Natural killer cell (primary cell): ENCODE data around the gene NOSTRIN. TPM values are rescaled to one million over a fixed set of nuclear protein-coding genes. Genes with fewer than 3 reads are reported as not detected.

ENCODE experiments used
- ATAC-seq, 3 donors: fragments of 150-1000 bp in 2 of 3; fragments of 200-7000 bp in 1 of 3; cut with Tn5 transposase; 1 replicate in 1 of 3; 2 replicates in 2 of 3; pipeline ENCODE4 v1.10.0; 2021; ENCODE audit warnings: mild to moderate bottlenecking in 2 of 3, moderate library complexity in 2 of 3
- DNase-seq, 2 donors: peaks; one replicate each; pipeline versions ENCODE4 v3.0.0 to v3.0.0-alpha.2; 2013 to 2021; ENCODE audit warnings: mixed read lengths in 1 of 2
- H3K27ac ChIP-seq: one replicate; pipeline ENCODE4 v1.5.1; 2013; ENCODE audit warnings: mild to moderate bottlenecking, low read length
- H3K27me3 ChIP-seq: one replicate; pipeline ENCODE4 v1.6.1; 2013; ENCODE audit warnings: low read length; ENCODE audit not compliant: control insufficient read depth, insufficient read depth
- H3K36me3 ChIP-seq: one replicate; pipeline ENCODE4 v1.6.1; 2013; ENCODE audit warnings: low read length; ENCODE audit not compliant: control insufficient read depth, insufficient read depth
- H3K4me1 ChIP-seq: one replicate; pipeline ENCODE4 v1.6.1; 2013; ENCODE audit warnings: low read length; ENCODE audit not compliant: control insufficient read depth, insufficient read depth
- H3K4me3 ChIP-seq: one replicate; pipeline ENCODE4 v1.5.1; 2013; ENCODE audit warnings: low read length
- H3K9me3 ChIP-seq: one replicate; pipeline ENCODE4 v1.6.1; 2013; ENCODE audit warnings: low read length; ENCODE audit not compliant: control insufficient read depth, insufficient read depth
- H3K27ac Mint-ChIP-seq, 2 donors: one replicate each; pipeline ENCODE4 v1.8.0; 2022; ENCODE audit warnings: mild to moderate bottlenecking in 2 of 2, mixed read lengths in 2 of 2, moderate library complexity in 1 of 2
- H3K27me3 Mint-ChIP-seq, 2 donors: one replicate each; pipeline ENCODE4 v1.8.0; 2022; ENCODE audit warnings: low read depth in 2 of 2, mixed read lengths in 2 of 2
- H3K36me3 Mint-ChIP-seq: one replicate; pipeline ENCODE4 v1.8.0; 2022; ENCODE audit warnings: mixed read lengths
- H3K4me1 Mint-ChIP-seq, 2 donors: one replicate each; pipeline ENCODE4 v1.8.0; 2022; ENCODE audit warnings: mixed read lengths in 2 of 2
- H3K4me3 Mint-ChIP-seq: one replicate; pipeline ENCODE4 v1.8.0; 2022; ENCODE audit warnings: mild to moderate bottlenecking, moderate library complexity, mixed read lengths
- H3K9me3 Mint-ChIP-seq, 2 donors: one replicate each; pipeline ENCODE4 v1.8.0; 2022; ENCODE audit warnings: mixed read lengths in 2 of 2
- CTCF ChIP-seq: fragments of 200-600 bp; IDR thresholded peaks from one replicate; pipeline ENCODE4 v1.8.0; 2022; ENCODE audit warnings: antibody characterized with exemption
- WGBS: methylation state at CpG from one replicate; pipeline ENCODE4 v1.1.7; 2013; ENCODE audit warnings: missing lambda C conversion rate; ENCODE audit not compliant: insufficient coverage; 5-methylcytosine and 5-hydroxymethylcytosine counted together
- intact Hi-C: fragments of 100-400 bp; cut with micrococcal nuclease; formaldehyde crosslinking; loops from one replicate; pipeline ENCODE4 v1.14.2; 2022
- total RNA-seq, 4 donors: library from RNA; stranded (reverse); fragments of 120-200 nt in 1 of 4; gene quantifications; one replicate each; pipeline versions ENCODE4 v1.2.3 to v1.2.4, GENCODE V29; 2013 to 2022

The NOSTRIN gene
- total RNA-seq, 3 donors from 2014 or later (not counting 1 experiment from before 2014, with no cell fraction given) = 0.18 TPM; not detected in 2

DNA sequence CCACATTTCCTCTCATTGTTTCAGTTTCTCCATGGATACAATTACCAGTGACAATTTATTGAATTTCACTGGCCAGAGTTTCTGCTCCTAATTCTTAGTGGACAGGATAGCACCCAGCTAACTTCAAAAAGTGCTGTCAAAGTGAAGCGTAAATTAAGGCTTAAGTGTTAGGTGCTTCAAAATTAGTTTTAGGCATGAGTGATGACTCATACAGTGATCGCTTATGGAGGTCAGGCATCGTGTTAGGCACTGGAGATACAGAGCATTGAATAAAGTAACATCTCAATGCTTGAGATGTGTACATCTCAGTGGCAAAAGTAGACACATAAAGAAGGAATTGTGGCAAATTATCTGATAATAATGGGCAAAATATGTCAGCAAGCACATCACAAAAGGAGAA is 40.8 kb downstream of the NOSTRIN start:
- intact Hi-C loops = no loop called here
- H3K27me3 ChIP-seq = no peaks in the 10 kb centered on the region
- Mint-ChIP-seq H3K4me3 (no peak overlapping the region), H3K9me3 (no peaks in the 10 kb centered on the region), H3K27me3 (peaks cover 0 to 7% of the 10 kb centered on the region in 2 donors), H3K4me1 (peaks cover 0 to 8% of the 10 kb centered on the region in 2 donors), H3K27ac (no peak overlapping the region), H3K36me3 (no peaks in the 10 kb centered on the region)
- WGBS = 81% methylated on average over 3 of the region's 3 CpGs
- no peak for TF ChIP-seq CTCF
- ATAC-seq (no peak), DNase-seq (no peak)
- no peaks in the 10 kb centered on the region for H3K9me3 ChIP-seq
- no peaks in the 10 kb centered on the region for H3K36me3 ChIP-seq
- H3K4me3 ChIP-seq = no peak overlapping the region
- H3K27ac ChIP-seq = no peak overlapping the region
- H3K4me1 ChIP-seq = no peaks in the 10 kb centered on the region

GRCh38 chr2:168848225-168848624 is 45.8 kb downstream of the NOSTRIN start:
- no peak for ATAC-seq
- H3K36me3 ChIP-seq = no peaks in the 10 kb centered on the region
- WGBS = 97% methylated on average over 3 of the region's 3 CpGs
- H3K4me1 Mint-ChIP-seq = peaks cover 8% of the 10 kb centered on the region in 2 donors
- no peaks in the 10 kb centered on the region for H3K4me1 ChIP-seq
- H3K4me3 ChIP-seq = no peak overlapping the region
- no peaks in the 10 kb centered on the region for H3K9me3 Mint-ChIP-seq
- H3K27me3 Mint-ChIP-seq = peaks cover 0 to 7% of the 10 kb centered on the region in 2 donors
- no peak for DNase-seq
- no peak overlapping the region for H3K27ac Mint-ChIP-seq
- H3K27ac ChIP-seq = no peak overlapping the region
- no peaks in the 10 kb centered on the region for H3K36me3 Mint-ChIP-seq
- no peaks in the 10 kb centered on the region for H3K27me3 ChIP-seq
- TF ChIP-seq CTCF = no peak
- no peak overlapping the region for H3K4me3 Mint-ChIP-seq
- no peaks in the 10 kb centered on the region for H3K9me3 ChIP-seq
- intact Hi-C loops = no loop called here

- no peak for TF ChIP-seq CTCF
- Mint-ChIP-seq H3K4me3 (no peak overlapping the region), H3K9me3 (no peaks in the 10 kb centered on the region), H3K27ac (no peak overlapping the region), H3K36me3 (no peaks in the 10 kb centered on the region), H3K4me1 (peaks cover 8% of the 10 kb centered on the region in 2 donors), H3K27me3 (peaks cover 0 to 7% of the 10 kb centered on the region in 2 donors)
- ATAC-seq (peak in 2 of 3 donors; percentile 62 to 70), DNase-seq (peak in 1 of 2 donors; percentile 13)
- intact Hi-C loops = no loop called here
- Histone ChIP-seq H3K27me3 (no peaks in the 10 kb centered on the region), H3K4me3 (no peak overlapping the region), H3K4me1 (no peaks in the 10 kb centered on the region), H3K27ac (no peak overlapping the region), H3K9me3 (no peaks in the 10 kb centered on the region), H3K36me3 (no peaks in the 10 kb centered on the region)
- WGBS = 55% methylated on average over 2 of the region's 2 CpGs
These were observed 47.2 kb downstream of the NOSTRIN start for GRCh38 chr2:168849610-168850009.

DNA sequence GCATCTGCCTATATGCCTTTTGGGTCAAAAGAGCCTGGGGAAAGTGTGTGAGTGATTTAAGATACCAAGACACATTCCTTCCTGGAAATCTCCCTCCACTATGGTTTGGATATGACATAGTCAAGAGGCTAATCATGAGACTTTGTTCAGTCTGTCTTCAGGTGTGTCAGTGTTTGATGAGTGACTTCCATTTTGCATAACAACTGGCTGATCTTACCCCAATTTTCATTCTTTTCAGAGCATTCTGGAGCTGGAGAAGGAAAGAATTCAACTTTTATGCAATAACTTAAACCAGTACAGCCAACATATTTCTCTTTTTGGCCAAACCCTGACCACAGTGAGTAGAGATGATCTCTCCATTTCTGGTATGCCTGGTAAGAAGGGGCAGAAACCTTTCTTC is 48.4 kb downstream of the NOSTRIN start:
- no peak overlapping the region for H3K27ac ChIP-seq
- ATAC-seq (no peak), DNase-seq (no peak)
- intact Hi-C loops = no loop called here
- Mint-ChIP-seq H3K27ac (no peak overlapping the region), H3K4me3 (no peak overlapping the region), H3K36me3 (no peaks in the 10 kb centered on the region), H3K4me1 (peaks cover 6 to 8% of the 10 kb centered on the region in 2 donors), H3K27me3 (peaks cover 0 to 3% of the 10 kb centered on the region in 2 donors), H3K9me3 (no peaks in the 10 kb centered on the region)
- H3K9me3 ChIP-seq = no peaks in the 10 kb centered on the region
- H3K4me3 ChIP-seq = no peak overlapping the region
- no peak for TF ChIP-seq CTCF
- H3K4me1 ChIP-seq = no peaks in the 10 kb centered on the region
- H3K27me3 ChIP-seq = no peaks in the 10 kb centered on the region
- H3K36me3 ChIP-seq = no peaks in the 10 kb centered on the region
